GM19455 (cell line): Measurements from ENCODE around the gene PNISR.

Experiments used
- ATAC-seq: cut with Tn5 transposase; IDR thresholded peaks from one replicate; pipeline ENCODE4 v1.9.1; 2021; ENCODE audit not compliant: unreplicated experiment

The PNISR gene

DNA sequence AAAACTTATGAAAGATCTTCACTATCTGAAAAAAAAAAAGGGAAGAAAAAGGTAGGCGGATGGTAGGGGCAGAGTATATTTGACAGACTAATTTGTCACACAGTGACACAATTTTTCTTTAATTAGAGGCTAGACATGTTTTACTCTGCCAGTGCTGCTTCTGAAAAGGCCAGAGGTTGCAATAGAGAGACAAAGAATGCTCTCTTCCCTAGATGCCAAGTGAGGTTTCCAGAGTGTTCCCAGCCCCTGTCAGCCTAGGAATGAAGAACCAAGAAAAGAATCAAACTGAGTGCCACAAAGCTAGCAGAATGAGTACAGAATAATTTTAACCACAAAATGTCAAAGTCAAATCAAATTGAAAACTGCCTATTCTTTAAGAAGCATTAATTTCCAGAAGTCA, 13.0 kb downstream of the PNISR start:
- no peak for ATAC-seq

DNA sequence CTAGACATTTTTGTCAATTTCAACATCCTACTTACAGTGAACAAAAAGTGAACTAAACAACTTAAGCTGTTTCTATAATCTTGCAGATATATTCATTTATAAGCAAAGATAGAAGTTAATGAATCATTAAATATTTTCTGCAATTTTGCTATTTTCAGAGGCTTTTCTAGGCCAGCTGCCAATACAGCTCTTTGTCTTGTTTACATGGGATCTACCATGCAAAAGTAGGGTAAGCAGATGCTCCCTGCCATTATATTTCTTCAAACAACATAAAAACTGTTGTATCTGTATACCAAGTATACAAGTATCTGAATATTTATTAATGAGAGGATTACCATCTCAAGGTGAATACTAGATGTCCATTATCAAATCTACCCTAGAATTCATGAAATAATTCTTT, 15.4 kb downstream of the PNISR start:
- ATAC-seq: no peak

DNA sequence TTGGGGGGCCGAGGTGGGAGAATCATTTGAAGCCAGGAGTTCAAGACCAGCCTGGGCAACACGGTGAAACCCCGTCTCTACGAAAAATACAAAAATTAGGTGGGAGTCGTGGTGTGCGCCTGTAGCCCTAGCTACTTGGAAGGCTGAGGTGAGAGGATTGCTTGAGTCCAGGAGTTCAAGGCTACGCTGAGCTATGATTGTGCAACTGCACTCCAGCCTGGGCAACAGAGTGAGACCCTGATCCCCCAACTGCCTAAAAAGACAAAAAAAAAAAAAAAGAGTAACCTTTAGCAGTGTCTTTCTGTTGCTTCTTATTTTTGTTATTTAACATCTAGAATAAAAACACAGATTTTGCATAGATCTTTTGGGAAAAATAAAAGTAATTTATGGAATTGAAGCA, 18.0 kb downstream of the PNISR start:
- no peak for ATAC-seq

DNA sequence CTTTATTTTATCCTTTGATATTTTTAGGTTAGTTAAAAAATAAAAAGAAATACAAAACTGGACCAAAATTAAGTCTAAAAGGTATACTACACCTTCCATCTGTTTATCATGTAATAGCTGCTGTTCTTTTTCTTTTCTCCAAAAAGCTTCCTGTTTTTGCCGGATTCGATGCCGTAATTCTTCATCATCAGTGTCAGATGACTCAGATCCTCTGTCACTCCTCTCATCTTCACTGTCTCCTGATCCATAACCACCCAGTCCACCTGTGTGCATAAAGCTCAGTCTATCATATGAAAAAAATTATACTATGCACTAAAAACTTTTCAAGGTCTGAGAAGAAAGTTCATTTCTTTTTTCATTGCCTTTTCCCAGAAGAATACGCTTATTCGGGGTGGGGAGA, 22.7 kb downstream of the PNISR start:
- no peak for ATAC-seq

DNA sequence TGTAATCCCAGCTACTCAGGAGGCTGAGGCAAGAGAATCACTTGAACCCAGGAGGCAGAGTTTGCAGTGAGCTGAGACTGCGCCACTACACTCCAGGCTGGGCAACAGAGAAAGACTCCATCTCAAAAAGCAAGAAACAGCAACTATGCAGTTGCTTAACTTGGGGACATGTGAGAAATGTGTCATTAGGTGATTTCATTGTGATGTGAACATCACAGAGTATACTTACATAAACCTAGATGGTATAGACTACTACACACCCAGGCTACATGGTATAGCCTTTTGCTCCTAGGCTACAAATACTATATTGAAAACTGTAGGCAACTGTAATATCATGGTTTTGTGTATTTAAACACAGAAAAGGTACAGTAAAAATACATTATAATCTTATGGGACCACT, 27.8 kb downstream of the PNISR start:
- ATAC-seq: no peak

DNA sequence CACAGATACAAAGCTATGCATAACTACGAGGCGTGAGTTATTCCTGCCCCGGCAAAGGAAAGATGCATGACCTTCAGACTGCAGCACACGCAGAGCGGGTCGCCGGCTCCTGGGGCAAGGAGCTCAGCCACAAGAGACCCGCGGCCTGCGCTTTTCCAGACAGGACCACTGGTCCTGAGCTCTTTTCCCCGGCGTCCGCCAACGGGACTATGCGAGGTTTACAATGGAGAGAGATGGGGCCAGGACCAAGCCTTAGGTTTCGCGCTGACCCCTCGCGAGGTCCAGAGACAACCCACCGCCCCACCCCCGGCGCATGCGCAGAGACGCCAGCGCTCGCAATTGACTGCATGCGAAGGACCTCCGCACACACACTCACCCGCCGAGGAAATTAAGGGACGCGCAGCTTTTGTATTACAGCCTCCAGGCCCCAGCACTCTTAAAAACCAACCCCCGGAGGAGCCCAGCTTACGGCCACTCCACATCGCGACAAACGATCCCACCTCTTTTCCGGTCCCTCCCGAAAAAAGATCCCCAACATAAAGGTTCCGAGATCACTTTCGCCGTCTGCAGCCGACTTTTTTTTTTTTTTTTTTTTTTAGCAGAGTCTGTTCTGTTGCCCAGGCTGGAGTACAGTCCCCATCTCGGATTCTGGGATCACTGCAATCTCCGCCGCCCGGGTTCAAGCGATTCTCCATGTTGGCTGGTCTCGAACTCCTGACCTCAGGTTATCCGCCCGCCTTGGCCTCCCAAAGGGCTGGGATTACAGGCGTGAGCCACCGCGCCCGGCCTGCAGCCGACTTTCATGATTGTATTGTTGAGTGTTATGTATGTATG, 31.2 kb downstream of the PNISR start, which contains the start of gene COQ3:
COQ3 (minus strand) TSS at position 498 of the 834 bp plus-strand sequence; CDS start at position 482, 16 bp downstream.
- peak; percentile 83 for ATAC-seq

DNA sequence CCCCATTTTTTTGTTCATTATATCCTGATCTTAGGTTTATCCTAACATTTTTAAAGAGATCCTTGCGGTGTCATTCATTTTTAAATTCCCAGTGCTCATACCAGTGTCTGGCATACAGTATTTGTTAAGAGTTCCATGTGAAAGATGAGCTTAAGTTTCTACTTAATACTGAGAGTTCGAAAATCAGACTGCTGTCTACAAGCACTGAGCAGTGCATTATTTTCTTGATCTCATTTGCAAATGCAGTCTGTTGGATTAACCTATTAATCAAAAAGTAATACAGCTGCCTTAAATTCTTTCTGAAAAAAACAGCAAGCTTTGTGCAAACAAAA, 31.8 kb downstream of the PNISR start:
- peak; percentile 39 for ATAC-seq

DNA sequence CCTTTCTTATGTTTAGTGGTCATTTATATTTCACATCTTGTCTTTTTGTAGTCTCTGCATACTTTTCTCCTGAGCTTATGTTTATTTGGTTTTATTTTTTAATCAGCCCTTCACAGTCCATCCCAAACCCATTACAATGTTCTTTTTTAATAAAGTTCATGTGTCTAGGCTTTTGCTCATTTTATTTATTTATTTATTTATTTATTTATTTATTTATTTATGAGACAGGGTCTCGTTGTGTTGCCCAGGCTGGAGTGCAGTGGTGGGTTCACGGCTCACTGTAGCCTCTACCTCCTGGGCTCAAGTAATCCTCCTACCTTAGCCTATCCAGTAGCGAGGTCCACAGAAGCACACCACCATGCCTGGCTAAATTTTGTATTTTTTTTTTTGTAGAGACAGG, 34.2 kb downstream of the PNISR start:
- no peak for ATAC-seq

DNA sequence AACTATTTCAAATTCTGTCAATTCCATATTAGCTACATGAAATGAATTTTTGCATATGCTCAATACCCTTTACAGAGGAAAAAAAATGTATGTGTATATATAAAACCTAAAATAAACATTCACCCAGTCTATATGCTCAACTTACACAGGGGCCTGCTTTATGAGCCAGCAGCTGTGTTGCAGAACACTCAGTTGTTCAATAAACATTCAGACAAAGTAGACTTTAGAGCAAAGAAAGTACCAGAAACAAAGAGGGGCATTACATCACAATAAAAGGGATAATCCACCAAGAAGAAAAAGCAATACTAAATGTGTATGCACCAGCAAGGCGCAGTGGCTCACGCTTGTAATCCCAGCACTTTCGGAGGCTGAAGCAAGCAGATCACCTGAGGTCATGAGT, 40.6 kb downstream of the PNISR start:
- ATAC-seq: no peak

DNA sequence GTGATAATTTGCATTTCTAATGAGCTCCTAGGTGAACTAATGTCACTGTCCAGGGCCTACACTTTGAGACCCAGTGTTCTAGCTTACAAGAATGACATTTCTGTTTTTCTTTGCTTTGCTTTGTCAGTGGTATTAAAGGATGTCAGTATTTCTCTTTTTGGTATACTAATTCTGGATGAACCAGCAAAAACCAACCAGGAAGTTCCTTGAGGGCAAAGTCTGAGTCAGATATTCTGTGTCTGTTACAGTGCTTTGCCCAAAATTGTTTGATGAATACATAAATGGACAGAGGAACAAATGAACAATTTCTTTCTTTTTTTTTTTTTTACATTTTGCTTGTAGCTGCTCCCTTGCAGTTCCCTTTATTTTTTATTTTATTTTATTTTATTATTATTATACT, 46.5 kb downstream of the PNISR start:
- ATAC-seq: no peak

DNA sequence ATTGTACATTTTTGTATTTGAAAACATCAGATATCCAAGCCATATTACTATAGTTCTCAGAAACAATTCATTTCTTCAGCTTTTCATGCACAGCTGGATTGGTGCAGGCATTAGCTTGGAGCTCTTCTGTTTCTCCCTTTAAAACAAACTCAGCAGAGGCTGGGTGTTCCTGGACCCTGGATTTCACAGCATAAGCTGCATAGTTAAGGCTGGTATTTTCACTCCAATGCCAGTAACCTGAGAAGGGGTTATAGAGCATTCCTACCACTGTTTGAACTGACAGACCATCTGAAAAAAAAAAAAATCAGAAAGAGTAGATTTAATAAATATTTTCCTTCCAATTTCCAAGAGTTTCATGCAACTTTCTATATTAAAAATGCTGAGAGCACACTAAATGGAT, 55.6 kb downstream of the PNISR start:
- ATAC-seq: no peak

DNA sequence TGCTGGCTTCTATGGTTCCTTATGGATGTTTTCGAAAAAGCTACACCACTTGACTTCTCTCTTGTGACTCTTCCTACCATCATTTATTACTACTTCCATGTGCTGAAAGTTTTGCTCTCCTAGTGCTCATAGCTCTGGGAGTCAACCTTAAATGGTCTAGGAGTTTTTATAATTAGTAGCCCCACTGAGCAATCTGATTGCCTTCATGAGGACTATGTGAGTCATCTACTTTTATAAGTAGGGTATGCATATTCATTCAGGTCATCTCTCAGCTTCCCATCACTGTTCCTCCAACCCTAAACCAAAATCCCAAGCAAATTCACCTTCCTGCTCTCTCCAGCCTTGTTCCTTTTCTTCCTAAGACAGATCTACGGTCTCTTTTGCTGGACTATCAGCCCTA, 58.3 kb downstream of the PNISR start:
- no peak for ATAC-seq

DNA sequence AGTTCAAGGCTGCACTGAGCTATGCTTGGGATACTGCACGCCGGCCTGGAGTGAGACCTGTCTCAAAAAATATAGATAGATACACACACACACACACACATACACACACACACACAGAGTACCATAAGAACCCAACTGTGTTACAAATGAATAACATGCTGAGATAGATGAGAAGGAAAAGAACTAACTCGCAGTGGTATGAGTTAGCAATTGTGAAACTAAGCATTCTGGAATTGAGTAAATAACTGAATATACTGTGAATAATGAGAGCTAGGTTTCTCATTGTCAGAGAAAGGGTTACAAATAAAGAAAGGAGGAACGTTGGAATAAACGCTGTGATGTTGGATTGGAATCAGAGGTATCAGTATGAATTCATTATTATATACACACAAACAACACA, 61.1 kb downstream of the PNISR start:
- ATAC-seq: peak; percentile 94

DNA sequence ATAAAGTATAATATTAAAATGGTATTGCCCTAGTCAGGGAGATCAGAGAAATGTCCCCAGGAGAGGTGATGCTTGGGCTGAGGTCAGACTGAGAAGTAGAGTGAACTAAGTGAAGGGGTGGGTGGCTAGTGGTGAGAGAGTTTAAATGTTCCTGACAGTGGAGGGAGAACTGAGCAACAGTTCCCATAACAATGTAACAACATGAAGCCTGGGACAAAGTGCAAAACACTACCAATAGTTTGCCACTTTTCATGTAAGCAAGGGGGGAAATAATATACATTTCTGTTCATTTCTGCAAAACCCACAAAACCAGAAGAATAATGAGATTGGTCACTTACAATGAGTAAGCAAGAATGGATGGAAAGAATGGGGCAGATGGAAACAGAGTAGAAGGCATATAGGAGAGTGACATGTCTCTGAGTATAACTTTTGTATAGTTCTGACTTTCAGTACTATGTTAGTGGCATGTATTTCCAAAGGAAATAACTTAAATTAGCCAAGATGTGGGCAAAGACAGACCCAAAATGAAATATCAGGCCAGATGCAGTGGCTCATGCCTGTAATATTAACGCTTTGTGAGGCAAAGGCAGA, 62.3 kb downstream of the PNISR start:
- ATAC-seq: no peak

DNA sequence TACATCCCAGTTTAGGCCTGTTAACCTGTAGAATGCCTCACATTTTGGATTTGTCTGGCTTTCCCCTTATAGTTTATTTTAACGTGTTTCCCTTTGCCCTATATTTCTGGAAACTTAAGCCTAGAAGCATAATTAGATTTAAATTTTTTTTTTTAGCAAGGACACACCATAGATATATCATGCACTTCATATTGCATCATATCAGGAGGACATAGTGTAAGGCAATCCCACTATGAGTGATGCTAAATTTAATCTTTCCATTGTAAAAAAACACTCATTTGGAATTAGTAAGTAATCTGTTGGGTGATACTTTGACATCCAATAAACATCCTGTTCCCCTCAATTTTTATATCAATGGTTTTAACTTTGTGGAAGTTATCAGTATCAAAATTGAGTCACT, 65.3 kb downstream of the PNISR start:
- ATAC-seq: no peak

DNA sequence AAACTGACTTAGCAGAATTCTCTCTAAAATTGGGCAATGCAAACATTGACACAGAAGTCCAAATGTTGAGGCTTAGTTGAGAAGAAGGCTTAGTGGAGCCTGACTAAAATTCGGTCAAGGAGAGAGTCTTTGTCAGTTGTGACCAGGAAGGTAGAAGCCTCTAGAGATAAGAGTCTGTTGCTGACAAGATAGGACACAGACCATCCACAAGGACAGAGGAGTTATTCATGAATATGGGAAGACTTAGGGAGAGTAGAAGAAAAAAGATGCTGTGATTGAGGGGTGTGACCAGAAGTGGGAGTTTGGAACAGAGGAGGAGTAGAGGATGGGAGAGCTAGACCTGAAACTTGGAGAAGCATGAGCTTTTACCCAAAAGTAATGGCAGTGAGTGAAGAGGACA, 68.5 kb downstream of the PNISR start:
- ATAC-seq: no peak

DNA sequence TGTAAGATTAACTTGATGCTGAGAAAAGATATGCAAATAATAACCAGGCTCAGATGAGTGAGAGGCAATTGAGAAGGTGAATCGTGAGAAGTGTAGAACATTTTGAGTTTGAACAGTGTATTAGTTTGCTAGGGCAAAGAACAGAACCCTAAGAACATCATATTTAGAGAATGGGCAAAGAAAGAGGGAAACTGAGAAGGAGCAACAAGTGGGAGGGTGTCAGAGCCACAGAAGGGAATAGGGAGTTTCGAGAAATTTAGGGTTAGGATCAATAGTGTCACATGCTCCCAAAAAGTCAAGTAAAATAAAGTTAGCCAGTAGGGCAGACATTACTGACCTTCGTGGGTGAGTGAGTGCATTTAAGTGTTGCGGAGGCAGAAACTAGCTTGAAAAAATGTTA, 70.1 kb downstream of the PNISR start:
- ATAC-seq: no peak

DNA sequence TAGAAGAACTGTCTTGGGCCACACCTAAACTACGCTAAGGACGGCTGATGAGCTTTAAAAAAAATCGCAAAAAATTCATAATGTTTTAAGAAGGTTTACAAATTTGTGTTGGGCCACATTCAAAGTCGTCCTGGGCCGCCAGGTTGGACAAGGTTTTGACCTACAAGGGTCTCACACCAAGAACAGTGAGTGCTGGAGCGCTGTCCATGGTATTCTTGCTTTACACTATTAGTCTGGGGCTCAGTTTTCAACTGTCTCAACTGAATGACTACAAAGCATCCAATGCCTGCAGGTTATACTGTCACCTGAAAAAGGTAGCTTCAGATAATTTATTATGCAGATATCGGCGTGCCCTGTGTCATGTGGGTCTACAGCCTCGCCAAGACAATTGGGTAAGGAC, 72.0 kb downstream of the PNISR start:
- ATAC-seq: no peak

DNA sequence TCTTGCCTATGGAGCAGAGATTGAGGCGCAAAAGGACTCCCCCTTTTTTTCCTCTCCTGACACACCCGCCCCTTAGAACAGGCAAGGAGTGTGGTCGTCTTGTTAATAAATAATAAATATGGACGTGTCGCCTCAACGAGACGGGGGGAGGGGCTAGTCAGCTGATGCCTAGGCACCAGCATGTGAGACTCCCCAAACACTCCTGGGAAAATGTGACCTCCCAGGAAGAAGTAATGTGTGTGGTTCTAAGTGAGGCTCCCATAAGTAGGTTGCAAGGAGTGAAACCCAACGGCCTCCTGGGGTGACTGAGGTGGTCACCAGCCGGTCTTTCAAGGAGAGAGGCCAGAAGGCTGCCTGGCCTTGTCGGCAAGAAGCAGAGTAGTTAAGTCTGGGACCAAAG, 74.5 kb downstream of the PNISR start:
- ATAC-seq: no peak

DNA sequence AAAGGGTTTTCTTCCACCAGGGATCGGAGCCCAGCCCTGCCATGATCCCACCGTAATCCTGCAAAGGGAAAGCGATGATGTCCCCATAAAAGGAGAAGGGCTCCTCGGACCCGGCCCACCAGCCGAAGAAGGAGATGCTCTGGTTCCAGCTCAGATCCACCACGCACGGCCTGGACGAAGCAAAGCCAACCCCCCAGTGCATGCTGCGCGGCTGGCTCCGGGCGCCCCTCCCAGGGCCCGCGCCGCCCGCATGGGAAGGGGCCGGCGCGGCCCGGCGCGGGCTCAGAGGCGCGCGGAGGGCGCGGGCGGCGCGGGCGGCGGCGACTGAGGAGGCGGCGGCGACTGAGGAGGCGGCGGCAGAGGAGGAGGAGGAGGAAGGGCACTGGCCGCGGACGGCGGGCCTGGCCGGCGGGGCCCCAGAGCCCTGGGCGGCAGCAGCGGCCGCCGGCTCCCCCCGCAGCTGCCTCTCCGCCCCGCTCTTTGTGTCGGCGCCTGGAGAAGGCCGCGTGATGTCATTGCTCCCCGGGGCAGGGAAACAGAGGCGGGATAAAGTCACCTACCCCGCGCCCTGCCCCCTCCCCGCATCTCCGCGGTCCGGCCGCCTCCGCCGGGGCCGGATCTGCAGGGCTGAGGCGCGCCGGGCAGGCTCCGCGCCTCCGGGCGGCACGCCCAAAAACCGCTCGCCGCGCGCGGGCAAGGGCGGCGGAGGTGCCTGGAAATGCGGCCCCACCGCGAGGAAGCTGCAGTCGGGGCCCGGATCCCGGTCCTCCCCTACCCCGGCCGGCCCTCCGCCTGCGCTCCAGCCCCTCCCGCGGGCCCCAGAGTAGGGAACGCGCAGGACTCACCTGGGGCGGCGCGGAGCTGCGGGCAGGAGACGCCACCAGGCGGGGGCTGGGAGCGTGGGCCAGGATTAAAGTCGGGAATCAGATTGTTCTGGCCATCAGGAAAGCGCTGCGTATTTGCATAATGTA, 75.7 kb downstream of the PNISR start, which contains the start of gene FAXC:
FAXC (minus strand) TSS at position 504 of the 971 bp plus-strand sequence; CDS start at position 202, 302 bp downstream.
- ATAC-seq: peak; percentile 59
